Neural cell (in vitro differentiated cells): Measurements from ENCODE around the gene TUT1.
A peak's percentile ranks its signal among the peaks of the same experiment; 100 is the strongest.

Experiments used
- EP300 ChIP-seq: fragments of 450-650 bp; conservative IDR thresholded peaks from 2 replicates; pipeline ENCODE4 v1.6.1; 2014; ENCODE audit warnings: antibody characterized with exemption, mild to moderate bottlenecking, moderate library complexity; ENCODE audit not compliant: poor library complexity, severe bottlenecking
- EZH2 ChIP-seq: fragments of 200-600, 300-800 bp; shearing (Covaris generic), sonication (generic); IDR thresholded peaks from 2 replicates; pipeline ENCODE4 v1.6.1; 2014; ENCODE audit warnings: antibody characterized with exemption, low read length, borderline replicate concordance, mild to moderate bottlenecking; ENCODE audit not compliant: insufficient read depth, poor library complexity, severe bottlenecking
- POLR2AphosphoS5 ChIP-seq: IDR thresholded peaks from 2 replicates; pipeline ENCODE4 v1.6.1; 2012
- SMC3 ChIP-seq: fragments of 450-650 bp; conservative IDR thresholded peaks from 2 replicates; pipeline ENCODE4 v1.6.1; 2014; ENCODE audit warnings: antibody characterized with exemption, mild to moderate bottlenecking, moderate library complexity; ENCODE audit not compliant: poor library complexity
- TAF1 ChIP-seq: IDR thresholded peaks from 2 replicates; pipeline ENCODE4 v1.6.1; 2012; ENCODE audit warnings: low read depth
- TF ChIP-seq, protein P1 (sequence below): fragments of 450-650 bp; IDR thresholded peaks from 2 replicates; pipeline ENCODE4 v1.5.1; 2014; ENCODE audit warnings: antibody characterized with exemption, mild to moderate bottlenecking, moderate library complexity; ENCODE audit not compliant: poor library complexity, severe bottlenecking
- TF ChIP-seq, protein P2 (sequence below): IDR thresholded peaks from 2 replicates; pipeline ENCODE4 v1.6.1; 2012; ENCODE audit warnings: borderline replicate concordance

DNA sequence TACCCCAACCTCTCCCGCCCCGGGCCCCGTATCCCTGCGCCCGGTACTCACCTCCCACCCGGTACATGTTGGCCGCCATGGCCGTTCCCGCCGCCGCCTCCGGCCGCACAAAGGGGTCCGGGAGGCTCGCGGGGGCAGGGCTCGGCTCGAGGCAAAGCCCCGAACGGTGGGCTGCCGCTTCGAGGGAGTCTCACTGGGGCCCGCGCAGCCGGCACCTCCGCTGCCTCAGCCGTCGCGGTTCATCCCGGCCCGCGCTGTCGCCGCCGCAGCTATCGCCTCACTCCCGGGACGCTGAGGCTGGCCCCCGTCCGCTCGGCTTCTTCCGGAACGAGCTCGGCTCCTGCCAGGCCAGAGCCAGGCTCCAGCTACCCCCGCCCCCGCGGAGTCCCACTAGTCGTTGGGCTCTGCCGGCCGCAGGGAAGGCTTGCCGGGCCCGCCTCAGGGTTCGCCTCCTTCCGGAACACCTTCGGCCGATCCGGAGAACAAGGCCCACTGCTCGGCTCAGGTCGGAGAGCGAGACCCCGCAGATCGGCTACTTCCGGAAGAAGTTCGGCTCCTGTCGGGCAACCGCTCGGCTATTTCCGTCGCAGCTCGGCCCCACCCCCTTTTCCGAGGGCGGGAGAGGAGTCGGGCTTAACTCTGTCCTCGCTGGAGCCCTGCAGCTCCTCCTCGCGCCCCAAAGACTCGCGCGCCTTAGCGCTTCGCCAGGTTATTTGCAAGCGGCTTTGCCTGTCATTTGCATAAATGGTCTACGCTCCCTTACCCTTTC is 10.2 kb upstream of the TUT1 start, which contains the start of gene MTA2:
- TF ChIP-seq, protein P1, sequence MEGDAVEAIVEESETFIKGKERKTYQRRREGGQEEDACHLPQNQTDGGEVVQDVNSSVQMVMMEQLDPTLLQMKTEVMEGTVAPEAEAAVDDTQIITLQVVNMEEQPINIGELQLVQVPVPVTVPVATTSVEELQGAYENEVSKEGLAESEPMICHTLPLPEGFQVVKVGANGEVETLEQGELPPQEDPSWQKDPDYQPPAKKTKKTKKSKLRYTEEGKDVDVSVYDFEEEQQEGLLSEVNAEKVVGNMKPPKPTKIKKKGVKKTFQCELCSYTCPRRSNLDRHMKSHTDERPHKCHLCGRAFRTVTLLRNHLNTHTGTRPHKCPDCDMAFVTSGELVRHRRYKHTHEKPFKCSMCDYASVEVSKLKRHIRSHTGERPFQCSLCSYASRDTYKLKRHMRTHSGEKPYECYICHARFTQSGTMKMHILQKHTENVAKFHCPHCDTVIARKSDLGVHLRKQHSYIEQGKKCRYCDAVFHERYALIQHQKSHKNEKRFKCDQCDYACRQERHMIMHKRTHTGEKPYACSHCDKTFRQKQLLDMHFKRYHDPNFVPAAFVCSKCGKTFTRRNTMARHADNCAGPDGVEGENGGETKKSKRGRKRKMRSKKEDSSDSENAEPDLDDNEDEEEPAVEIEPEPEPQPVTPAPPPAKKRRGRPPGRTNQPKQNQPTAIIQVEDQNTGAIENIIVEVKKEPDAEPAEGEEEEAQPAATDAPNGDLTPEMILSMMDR: no peak
- TF ChIP-seq EZH2: no peak
- peak; percentile 76 for TF ChIP-seq TAF1
- peak; percentile 83 for TF ChIP-seq POLR2AphosphoS5
- TF ChIP-seq, protein P2, sequence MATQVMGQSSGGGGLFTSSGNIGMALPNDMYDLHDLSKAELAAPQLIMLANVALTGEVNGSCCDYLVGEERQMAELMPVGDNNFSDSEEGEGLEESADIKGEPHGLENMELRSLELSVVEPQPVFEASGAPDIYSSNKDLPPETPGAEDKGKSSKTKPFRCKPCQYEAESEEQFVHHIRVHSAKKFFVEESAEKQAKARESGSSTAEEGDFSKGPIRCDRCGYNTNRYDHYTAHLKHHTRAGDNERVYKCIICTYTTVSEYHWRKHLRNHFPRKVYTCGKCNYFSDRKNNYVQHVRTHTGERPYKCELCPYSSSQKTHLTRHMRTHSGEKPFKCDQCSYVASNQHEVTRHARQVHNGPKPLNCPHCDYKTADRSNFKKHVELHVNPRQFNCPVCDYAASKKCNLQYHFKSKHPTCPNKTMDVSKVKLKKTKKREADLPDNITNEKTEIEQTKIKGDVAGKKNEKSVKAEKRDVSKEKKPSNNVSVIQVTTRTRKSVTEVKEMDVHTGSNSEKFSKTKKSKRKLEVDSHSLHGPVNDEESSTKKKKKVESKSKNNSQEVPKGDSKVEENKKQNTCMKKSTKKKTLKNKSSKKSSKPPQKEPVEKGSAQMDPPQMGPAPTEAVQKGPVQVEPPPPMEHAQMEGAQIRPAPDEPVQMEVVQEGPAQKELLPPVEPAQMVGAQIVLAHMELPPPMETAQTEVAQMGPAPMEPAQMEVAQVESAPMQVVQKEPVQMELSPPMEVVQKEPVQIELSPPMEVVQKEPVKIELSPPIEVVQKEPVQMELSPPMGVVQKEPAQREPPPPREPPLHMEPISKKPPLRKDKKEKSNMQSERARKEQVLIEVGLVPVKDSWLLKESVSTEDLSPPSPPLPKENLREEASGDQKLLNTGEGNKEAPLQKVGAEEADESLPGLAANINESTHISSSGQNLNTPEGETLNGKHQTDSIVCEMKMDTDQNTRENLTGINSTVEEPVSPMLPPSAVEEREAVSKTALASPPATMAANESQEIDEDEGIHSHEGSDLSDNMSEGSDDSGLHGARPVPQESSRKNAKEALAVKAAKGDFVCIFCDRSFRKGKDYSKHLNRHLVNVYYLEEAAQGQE: peak; percentile 44
- TF ChIP-seq EP300: peak; percentile 34
- no peak for TF ChIP-seq SMC3
